ENCODE data around the gene AMBRA1. TPM values are rescaled to one million over a fixed set of nuclear protein-coding genes. Genes with fewer than 3 reads are reported as not detected.

AMBRA1 gene
- polyA plus RNA-seq, 1 donor from 2014 or later, result 34.5 TPM

DNA sequence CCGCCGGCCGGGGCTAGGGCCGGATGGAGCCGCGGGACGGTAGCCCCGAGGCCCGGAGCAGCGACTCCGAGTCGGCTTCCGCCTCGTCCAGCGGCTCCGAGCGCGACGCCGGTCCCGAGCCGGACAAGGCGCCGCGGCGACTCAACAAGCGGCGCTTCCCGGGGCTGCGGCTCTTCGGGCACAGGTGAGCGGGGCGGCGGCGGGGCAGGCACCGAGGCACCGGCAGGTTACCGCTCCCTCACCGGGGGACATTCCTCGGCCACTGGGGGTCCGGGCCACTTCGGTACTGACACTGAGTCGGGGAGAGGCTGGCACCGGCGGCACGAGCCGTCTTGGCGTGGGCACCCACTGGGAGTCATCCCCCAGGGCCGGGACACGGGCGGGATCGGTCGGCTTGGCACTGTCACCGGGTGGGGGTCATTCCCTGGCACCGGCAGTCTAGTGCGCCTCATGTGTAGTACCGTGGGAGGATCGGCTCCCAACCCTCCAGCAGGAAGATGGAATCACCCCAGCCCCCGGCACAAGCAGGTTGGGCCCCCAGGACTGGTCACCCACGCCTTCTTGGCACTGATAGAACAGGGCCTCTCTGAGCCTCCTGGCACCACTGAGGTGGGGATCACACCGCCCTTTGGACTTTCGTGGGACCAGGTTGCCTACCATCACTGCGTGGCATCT, 246.0 kb downstream of the AMBRA1 start:
- peak overlapping the region; percentile 91 for H3K4me3 ChIP-seq (ENCODE audit: low read length)
- H4K20me1 ChIP-seq (ENCODE audit: insufficient read depth), result no peaks in the 10 kb centered on the region
- H3K4me2 ChIP-seq (ENCODE audit: low read length), result peak overlapping the region; percentile 94
- no peaks in the 10 kb centered on the region for H3K27me3 ChIP-seq (ENCODE audit: insufficient read depth, low read depth, low read length)
- no peaks in the 10 kb centered on the region for H3K36me3 ChIP-seq (ENCODE audit: insufficient read depth, low read length)
- no peak overlapping the region for H2AFZ ChIP-seq (ENCODE audit: low read depth, low read length)
- peak overlapping the region; percentile 68 for H3K9ac ChIP-seq (ENCODE audit: low read length)
- H3K9me3 ChIP-seq (ENCODE audit: low read length), result no peaks in the 10 kb centered on the region
- H3K9me2 ChIP-seq (ENCODE audit: insufficient read depth, low read length), result no peaks in the 10 kb centered on the region
- H3K79me2 ChIP-seq (replicated peaks; ENCODE audit: insufficient read depth, low read length), result peaks cover 19% of the 10 kb centered on the region
- H3K27ac ChIP-seq (ENCODE audit: low read length), result no peak overlapping the region
- H3F3A ChIP-seq (ENCODE audit: insufficient read depth, low read length, poor library complexity, severe bottlenecking), result no peaks in the 10 kb centered on the region
- no peak for TF ChIP-seq SMC3 (conservative IDR thresholded peaks at IDR 0.05; ENCODE audit: poor library complexity)

DNA sequence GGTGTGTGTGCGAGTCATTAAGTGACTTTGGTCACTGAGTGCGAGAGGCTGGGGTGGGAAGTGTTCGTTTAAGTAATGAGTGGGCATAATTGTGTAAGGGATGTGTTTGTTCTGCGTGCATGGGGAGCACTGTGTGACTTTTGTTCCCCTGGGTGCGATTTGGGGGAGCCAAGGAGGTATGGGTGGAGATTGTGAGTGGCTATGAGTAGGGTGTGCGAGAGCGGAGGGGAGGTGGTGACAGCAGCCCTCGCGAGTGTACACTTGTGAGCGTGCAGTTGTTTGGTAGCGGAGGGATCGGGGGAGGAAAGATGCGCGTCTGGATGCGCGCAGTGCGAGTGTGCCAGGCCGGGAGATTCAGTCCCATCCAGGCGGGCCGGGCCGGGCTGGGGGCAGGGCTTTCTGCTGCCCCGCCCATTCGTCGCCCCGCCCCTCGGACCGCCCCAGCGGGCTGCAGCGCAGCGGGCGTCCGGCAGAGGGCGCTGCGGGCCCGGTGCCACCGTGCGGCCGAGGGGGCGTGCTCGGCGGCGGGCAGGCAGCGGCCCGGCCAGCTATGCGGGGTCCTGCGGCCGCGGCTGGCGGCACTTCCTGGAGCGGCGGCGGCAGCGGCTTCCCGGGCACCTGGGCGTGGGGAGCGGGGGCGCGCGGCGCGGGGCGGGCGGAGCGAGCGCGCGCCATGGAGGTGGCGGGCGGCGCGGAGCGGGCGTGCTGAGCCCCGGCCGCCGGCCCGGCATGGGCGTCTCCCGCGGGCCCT, 246.8 kb downstream of the AMBRA1 start, which contains the start of gene DGKZ:
Gene DGKZ (plus strand): TSS at position 578 of the 751 bp plus-strand sequence. CDS start 197 bp downstream, outside the sequence.
- no peaks in the 10 kb centered on the region for H3F3A ChIP-seq (ENCODE audit: insufficient read depth, low read length, poor library complexity, severe bottlenecking)
- no peak for TF ChIP-seq TAF1 (IDR thresholded peaks at IDR 0.05; ENCODE audit: low read depth)
- peak; percentile 73 for TF ChIP-seq RAD21 (conservative IDR thresholded peaks at IDR 0.05)
- TF ChIP-seq MXI1 (conservative IDR thresholded peaks at IDR 0.05; ENCODE audit: poor library complexity, severe bottlenecking), result peak; percentile 66
- TF ChIP-seq POLR2AphosphoS5 (IDR thresholded peaks at IDR 0.05), result peak; percentile 8
- TF ChIP-seq REST (IDR thresholded peaks at IDR 0.05; ENCODE audit: borderline replicate concordance), result no peak
- TF ChIP-seq CTCF (IDR thresholded peaks at IDR 0.05; ENCODE audit: poor library complexity, severe bottlenecking), result peak; percentile 94
- peak; percentile 45 for TF ChIP-seq EP300 (conservative IDR thresholded peaks at IDR 0.05; ENCODE audit: poor library complexity, severe bottlenecking)
- TF ChIP-seq SMC3 (conservative IDR thresholded peaks at IDR 0.05; ENCODE audit: poor library complexity), result peak; percentile 81
- H3K36me3 ChIP-seq (ENCODE audit: insufficient read depth, low read length), result no peaks in the 10 kb centered on the region
- peak within 1 kb of the TSS; percentile 94 for H3K4me2 ChIP-seq (ENCODE audit: low read length)
- peak within 1 kb of the TSS; percentile 91 for H3K4me3 ChIP-seq (ENCODE audit: low read length)
- peaks cover 19% of the 10 kb centered on the region for H3K79me2 ChIP-seq (replicated peaks; ENCODE audit: insufficient read depth, low read length)
- H3K27me3 ChIP-seq (ENCODE audit: insufficient read depth, low read depth, low read length), result no peaks in the 10 kb centered on the region
- no peaks in the 10 kb centered on the region for H3K9me3 ChIP-seq (ENCODE audit: low read length)
- no peaks in the 10 kb centered on the region for H3K9me2 ChIP-seq (ENCODE audit: insufficient read depth, low read length)
- H2AFZ ChIP-seq (ENCODE audit: low read depth, low read length), result peak within 1 kb of the TSS; percentile 38
- no peaks in the 10 kb centered on the region for H4K20me1 ChIP-seq (ENCODE audit: insufficient read depth)
- peak within 1 kb of the TSS; percentile 68 for H3K9ac ChIP-seq (ENCODE audit: low read length)
- H3K27ac ChIP-seq (ENCODE audit: low read length), result no peak within 1 kb of the TSS

Small RNA genes within 50 kb of the gene (small RNA-seq; reads per million reads assigned to genes)
- gene MIR3160-1 (0 to 0.39 (median 0) reads per million in 3 experiments), gene MIR4688 (0 reads per million in 3 experiments)

Other genes starting within 250 kb of the AMBRA1 start
- gene DGKZ, start 246.6 kb downstream of the AMBRA1 start, polyA plus RNA-seq, result 55.7 and 91.0 TPM in 2 replicates
- gene MDK, start 212.4 kb downstream of the AMBRA1 start, polyA plus RNA-seq, result 90.3 and 120 TPM in 2 replicates
- gene CHRM4, start 202.2 kb downstream of the AMBRA1 start, polyA plus RNA-seq, result 8.2 and 11.6 TPM in 2 replicates
- 5.4 and 9.5 TPM in 2 replicates for gene HARBI1, start 23.2 kb upstream of the AMBRA1 start, polyA plus RNA-seq
- 21.1 and 28.5 TPM in 2 replicates for gene ATG13, start 23.5 kb upstream of the AMBRA1 start, polyA plus RNA-seq
- gene ARHGAP1, start 106.6 kb upstream of the AMBRA1 start, polyA plus RNA-seq, result 8.9 and 9.3 TPM in 2 replicates
- 9.1 and 15.5 TPM in 2 replicates for gene ZNF408, start 107.0 kb upstream of the AMBRA1 start, polyA plus RNA-seq
- 0.40 and 0.94 TPM in 2 replicates for gene F2, start 125.2 kb upstream of the AMBRA1 start, polyA plus RNA-seq

Measured in neural cell (in vitro differentiated cells).